PC-3 (cell line): ENCODE measurements around the gene NFKB2. TPM values are rescaled to one million over a fixed set of nuclear protein-coding genes. Genes with fewer than 3 reads are reported as not detected.

Source experiments
- ATAC-seq: fragments of 200-7000 bp; cut with Tn5 transposase; 2 replicates; pipeline ENCODE4 v1.9.1; 2020; ENCODE audit warnings: mild to moderate bottlenecking, moderate library complexity
- BruUV-seq: library from RNA; stranded (reverse); fragments of 400-500 nt; replicated peaks from 2 replicates; lab custom pipeline; 2021; lab: Mats Ljungman, UMichigan
- CTCF ChIA-PET: fragments of 300-600 bp; sonication (Branson Sonifier 250); formaldehyde crosslinking; loops from one replicate; lab custom pipeline; 2022; ENCODE audit warnings: antibody characterized with exemption; lab: Charles Lee
- POLR2A ChIA-PET: fragments of 300-600 bp; sonication (Branson Sonifier 250); formaldehyde crosslinking; loops from one replicate; lab custom pipeline; 2022; ENCODE audit warnings: antibody characterized with exemption; ENCODE audit not compliant: unreplicated experiment; lab: Charles Lee
- DNase-seq: peaks from one replicate; pipeline ENCODE4 v3.0.0-alpha.2; 2015
- H2AFZ ChIP-seq: fragments of 300-600 bp; sonication (generic); 2 replicates; pipeline ENCODE4 v1.6.0; 2016; ENCODE audit warnings: antibody characterized with exemption, low read length
- H3F3A ChIP-seq: fragments of 300-600 bp; sonication (generic); one replicate; pipeline ENCODE4 v1.6.0; 2017; ENCODE audit warnings: antibody characterized with exemption, low read length, control low read depth, mild to moderate bottlenecking; ENCODE audit not compliant: unreplicated experiment
- H3K27ac ChIP-seq: fragments of 300-600 bp; sonication (generic); 2 replicates; pipeline ENCODE4 v1.5.1; 2016; ENCODE audit warnings: mild to moderate bottlenecking, low read length
- H3K27me3 ChIP-seq: fragments of 300-600 bp; sonication (generic); 2 replicates; pipeline ENCODE4 v1.6.1; 2016; ENCODE audit warnings: low read length, mixed read lengths
- H3K36me3 ChIP-seq: fragments of 300-600 bp; sonication (generic); 2 replicates; pipeline ENCODE4 v1.6.1; 2016; ENCODE audit warnings: low read depth, mixed run types, low read length, mixed read lengths
- H3K4me1 ChIP-seq: fragments of 300-600 bp; sonication (generic); 2 replicates; pipeline ENCODE4 v1.5.1; 2016; ENCODE audit warnings: low read length; ENCODE audit not compliant: insufficient read depth
- H3K4me2 ChIP-seq: fragments of 300-600 bp; sonication (generic); 2 replicates; pipeline ENCODE4 v1.6.0; 2016; ENCODE audit warnings: low read length
- H3K4me3 ChIP-seq: fragments of 300-600 bp; sonication (generic); 2 replicates; pipeline ENCODE4 v1.5.1; 2016; ENCODE audit warnings: mild to moderate bottlenecking, low read length, mixed read lengths
- H3K79me2 ChIP-seq: fragments of 300-600 bp; sonication (generic); 2 replicates; pipeline ENCODE4 v1.6.1; 2017; ENCODE audit warnings: low read length, mixed read lengths
- H3K9ac ChIP-seq: fragments of 300-600 bp; sonication (generic); 2 replicates; pipeline ENCODE4 v1.6.0; 2016; ENCODE audit warnings: mild to moderate bottlenecking, low read length
- H3K9me2 ChIP-seq: fragments of 300-600 bp; sonication (generic); replicated peaks from 2 replicates; pipeline ENCODE4 v1.6.1; 2016; ENCODE audit warnings: mixed run types, low read length, mixed read lengths
- H3K9me3 ChIP-seq: fragments of 300-600 bp; sonication (generic); 2 replicates; pipeline ENCODE4 v1.6.1; 2016; ENCODE audit warnings: low read length, mixed read lengths
- H4K20me1 ChIP-seq: fragments of 300-600 bp; sonication (generic); 2 replicates; pipeline ENCODE4 v1.6.1; 2016; ENCODE audit warnings: low read length, mixed read lengths
- EZH2 ChIP-seq: fragments of 300-600 bp; sonication (generic); IDR thresholded peaks from one replicate; pipeline ENCODE4 v1.6.1; 2017; ENCODE audit warnings: antibody characterized with exemption, mild to moderate bottlenecking, low read length; ENCODE audit not compliant: unreplicated experiment
- EZH2phosphoT487 ChIP-seq: fragments of 300-600 bp; sonication (generic); IDR thresholded peaks from 2 replicates; pipeline ENCODE4 v1.6.1; 2018; ENCODE audit warnings: mild to moderate bottlenecking, antibody characterized with exemption, low read length, borderline replicate concordance
- intact Hi-C: fragments of 100-400 bp; cut with micrococcal nuclease; formaldehyde crosslinking; loops from 2 replicates; pipeline ENCODE4 v1.9.0; 2023
- total RNA-seq: library from RNA; depleted of rRNA; stranded (reverse); fragments of >200 nt; gene quantifications from 2 replicates; pipeline ENCODE4 v1.2.3, GENCODE V29; 2014
- TF ChIP-seq, protein P1 (sequence below): fragments of 300-600 bp; sonication (generic); conservative IDR thresholded peaks from 2 replicates; pipeline ENCODE4 v1.5.1; 2017; ENCODE audit warnings: antibody characterized with exemption, low read depth, mild to moderate bottlenecking, low read length

The NFKB2 gene
- total RNA-seq, 1 experiment from 2014 or later = 45.0 TPM

DNA sequence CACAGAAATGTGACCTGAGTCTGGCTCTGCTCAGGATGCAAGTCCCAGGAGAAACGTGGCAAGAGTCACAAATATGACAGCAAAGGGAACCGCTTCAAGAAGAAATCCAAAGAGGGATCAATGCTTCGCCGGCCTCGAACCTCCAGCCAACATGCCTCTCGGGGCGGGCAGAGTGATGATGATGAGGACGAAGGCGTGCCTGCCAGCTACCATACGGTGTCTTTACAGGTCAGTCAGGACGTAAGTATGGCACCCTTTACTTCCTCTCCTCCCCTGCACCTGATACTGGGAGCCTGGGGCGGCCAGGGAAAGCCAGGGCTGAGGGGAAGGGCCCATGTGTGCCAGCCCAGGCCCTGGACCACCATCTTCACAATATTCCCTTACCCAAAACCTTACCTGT is 18.6 kb upstream of the NFKB2 start:
- no TSS peak for BruUV-seq
- TF ChIP-seq, protein P1, sequence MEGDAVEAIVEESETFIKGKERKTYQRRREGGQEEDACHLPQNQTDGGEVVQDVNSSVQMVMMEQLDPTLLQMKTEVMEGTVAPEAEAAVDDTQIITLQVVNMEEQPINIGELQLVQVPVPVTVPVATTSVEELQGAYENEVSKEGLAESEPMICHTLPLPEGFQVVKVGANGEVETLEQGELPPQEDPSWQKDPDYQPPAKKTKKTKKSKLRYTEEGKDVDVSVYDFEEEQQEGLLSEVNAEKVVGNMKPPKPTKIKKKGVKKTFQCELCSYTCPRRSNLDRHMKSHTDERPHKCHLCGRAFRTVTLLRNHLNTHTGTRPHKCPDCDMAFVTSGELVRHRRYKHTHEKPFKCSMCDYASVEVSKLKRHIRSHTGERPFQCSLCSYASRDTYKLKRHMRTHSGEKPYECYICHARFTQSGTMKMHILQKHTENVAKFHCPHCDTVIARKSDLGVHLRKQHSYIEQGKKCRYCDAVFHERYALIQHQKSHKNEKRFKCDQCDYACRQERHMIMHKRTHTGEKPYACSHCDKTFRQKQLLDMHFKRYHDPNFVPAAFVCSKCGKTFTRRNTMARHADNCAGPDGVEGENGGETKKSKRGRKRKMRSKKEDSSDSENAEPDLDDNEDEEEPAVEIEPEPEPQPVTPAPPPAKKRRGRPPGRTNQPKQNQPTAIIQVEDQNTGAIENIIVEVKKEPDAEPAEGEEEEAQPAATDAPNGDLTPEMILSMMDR = no peak
- TF ChIP-seq EZH2phosphoT487 (no peak), EZH2 (no peak)
- ChIA-PET POLR2A (no interaction called here), CTCF (no interaction called here)
- H3K9ac ChIP-seq = no peak overlapping the region
- no peak overlapping the region for H3K4me3 ChIP-seq
- H3F3A ChIP-seq = no peaks in the 10 kb centered on the region
- intact Hi-C loops = no loop called here
- H3K79me2 ChIP-seq = no peaks in the 10 kb centered on the region
- no peaks in the 10 kb centered on the region for H4K20me1 ChIP-seq
- no peaks in the 10 kb centered on the region for H3K27me3 ChIP-seq
- H3K4me2 ChIP-seq = no peak overlapping the region
- no peaks in the 10 kb centered on the region for H3K9me3 ChIP-seq
- ATAC-seq (no peak), DNase-seq (no peak)
- no peak overlapping the region for H3K27ac ChIP-seq
- H3K9me2 ChIP-seq = no peaks in the 10 kb centered on the region
- H3K36me3 ChIP-seq = peaks cover 3% of the 10 kb centered on the region; the same call in 1 of the 2 replicates
- no peaks in the 10 kb centered on the region for H3K4me1 ChIP-seq
- H2AFZ ChIP-seq = no peak overlapping the region

GRCh38 chr10:102379383-102379782 is 16.1 kb upstream of the NFKB2 start:
- ChIA-PET CTCF (no interaction called here), POLR2A (no interaction called here)
- BruUV-seq = no TSS peak
- Histone ChIP-seq H3K27me3 (no peaks in the 10 kb centered on the region), H3K79me2 (no peaks in the 10 kb centered on the region), H3K36me3 (peaks cover 3% of the 10 kb centered on the region; the same call in 1 of the 2 replicates), H3K9me3 (no peaks in the 10 kb centered on the region), H3K27ac (no peak overlapping the region), H4K20me1 (no peaks in the 10 kb centered on the region), H3K9me2 (no peaks in the 10 kb centered on the region), H3F3A (no peaks in the 10 kb centered on the region), H3K4me3 (no peak overlapping the region), H2AFZ (no peak overlapping the region), H3K9ac (no peak overlapping the region), H3K4me1 (no peaks in the 10 kb centered on the region), H3K4me2 (no peak overlapping the region)
- DNase-seq = no peak
- intact Hi-C loops = no loop called here
- TF ChIP-seq, protein P1 = no peak
- TF ChIP-seq EZH2 (no peak), EZH2phosphoT487 (no peak)
- ATAC-seq = no peak

- TF ChIP-seq EZH2 (no peak), EZH2phosphoT487 (no peak)
- TF ChIP-seq, protein P1 = no peak
- Histone ChIP-seq H3K79me2 (no peaks in the 10 kb centered on the region), H3K9me2 (no peaks in the 10 kb centered on the region), H3K9ac (no peak overlapping the region), H3K4me3 (no peak overlapping the region), H4K20me1 (no peaks in the 10 kb centered on the region), H3K27me3 (no peaks in the 10 kb centered on the region), H2AFZ (no peak overlapping the region), H3F3A (no peaks in the 10 kb centered on the region), H3K9me3 (no peaks in the 10 kb centered on the region), H3K4me1 (no peaks in the 10 kb centered on the region), H3K27ac (no peak overlapping the region), H3K4me2 (no peak overlapping the region), H3K36me3 (peaks cover 3% of the 10 kb centered on the region; the same call in 1 of the 2 replicates)
- DNase-seq (no peak), ATAC-seq (no peak)
- BruUV-seq = no TSS peak
- ChIA-PET CTCF (no interaction called here), POLR2A (no interaction called here)
- intact Hi-C loops = no loop called here
Observed at GRCh38 chr10:102381983-102382382, 13.5 kb upstream of the NFKB2 start.
